Stimulated activated CD4-positive, alpha-beta T cell treated with anti-CD3 and anti-CD28 coated beads, Interleukin-2, amount 100 ng/mL, for 48 hours (primary cell): ENCODE data around the gene TMPO.
"Not testable (repeated sequence)": the region's sequence is repeated elsewhere in the genome, so short reads cannot be mapped to it uniquely, and the experiment has no call there.

Source experiments
- DNase-seq, 2 donors: peaks; one replicate each; pipeline ENCODE4 v3.0.0-alpha.2; 2020

Gene TMPO

GRCh38 chr12:98513379-98514322, 1.7 kb upstream of the TMPO start:
- DNase-seq, result no peak

- no peak for DNase-seq
These were observed 456 bp upstream of the TMPO start for GRCh38 chr12:98514982-98515286.

- peak; percentile 74 to 77 for DNase-seq
These were observed 902 bp downstream of the TMPO start for GRCh38 chr12:98516111-98516873.

GRCh38 chr12:98519257-98519907, 4.0 kb downstream of the TMPO start:
- no peak for DNase-seq

GRCh38 chr12:98530068-98530467, 14.7 kb downstream of the TMPO start:
- DNase-seq, result no peak

GRCh38 chr12:98532687-98533304, 17.4 kb downstream of the TMPO start:
- no peak for DNase-seq

- no peak for DNase-seq
These were observed 18.4 kb downstream of the TMPO start for GRCh38 chr12:98533723-98534251.

- DNase-seq, result no peak
These were observed 22.6 kb downstream of the TMPO start for GRCh38 chr12:98538031-98538430.

GRCh38 chr12:98543701-98544100, 28.3 kb downstream of the TMPO start:
- DNase-seq, result no peak

- no peak for DNase-seq
These were observed 29.4 kb downstream of the TMPO start for GRCh38 chr12:98544751-98545150.

GRCh38 chr12:98549371-98550110, 34.2 kb downstream of the TMPO start:
- DNase-seq, result no peak

- DNase-seq, result no peak
These were observed 36.4 kb downstream of the TMPO start for GRCh38 chr12:98551787-98552186.

- not testable (repeated sequence) for DNase-seq
These were observed 42.7 kb downstream of the TMPO start for GRCh38 chr12:98558097-98558496.

- no peak for DNase-seq
These were observed 44.3 kb downstream of the TMPO start for GRCh38 chr12:98559666-98560065.

- no peak for DNase-seq
These were observed 46.5 kb downstream of the TMPO start for GRCh38 chr12:98561846-98562245.

- no peak for DNase-seq
These were observed 56.6 kb downstream of the TMPO start for GRCh38 chr12:98572010-98572409.

GRCh38 chr12:98574110-98574509, 58.7 kb downstream of the TMPO start:
- DNase-seq, result no peak

GRCh38 chr12:98575013-98575412, 59.6 kb downstream of the TMPO start:
- no peak for DNase-seq

- not testable (repeated sequence) for DNase-seq
These were observed 61.4 kb downstream of the TMPO start for GRCh38 chr12:98576795-98577194.

- DNase-seq, result no peak
These were observed 63.0 kb downstream of the TMPO start for GRCh38 chr12:98578392-98578791.

GRCh38 chr12:98578821-98579220, 63.4 kb downstream of the TMPO start:
- DNase-seq, result no peak

- no peak for DNase-seq
These were observed 64.0 kb downstream of the TMPO start for GRCh38 chr12:98579347-98579746.
